ENCODE measurements around the gene HOXC5.

The HOXC5 gene

DNA sequence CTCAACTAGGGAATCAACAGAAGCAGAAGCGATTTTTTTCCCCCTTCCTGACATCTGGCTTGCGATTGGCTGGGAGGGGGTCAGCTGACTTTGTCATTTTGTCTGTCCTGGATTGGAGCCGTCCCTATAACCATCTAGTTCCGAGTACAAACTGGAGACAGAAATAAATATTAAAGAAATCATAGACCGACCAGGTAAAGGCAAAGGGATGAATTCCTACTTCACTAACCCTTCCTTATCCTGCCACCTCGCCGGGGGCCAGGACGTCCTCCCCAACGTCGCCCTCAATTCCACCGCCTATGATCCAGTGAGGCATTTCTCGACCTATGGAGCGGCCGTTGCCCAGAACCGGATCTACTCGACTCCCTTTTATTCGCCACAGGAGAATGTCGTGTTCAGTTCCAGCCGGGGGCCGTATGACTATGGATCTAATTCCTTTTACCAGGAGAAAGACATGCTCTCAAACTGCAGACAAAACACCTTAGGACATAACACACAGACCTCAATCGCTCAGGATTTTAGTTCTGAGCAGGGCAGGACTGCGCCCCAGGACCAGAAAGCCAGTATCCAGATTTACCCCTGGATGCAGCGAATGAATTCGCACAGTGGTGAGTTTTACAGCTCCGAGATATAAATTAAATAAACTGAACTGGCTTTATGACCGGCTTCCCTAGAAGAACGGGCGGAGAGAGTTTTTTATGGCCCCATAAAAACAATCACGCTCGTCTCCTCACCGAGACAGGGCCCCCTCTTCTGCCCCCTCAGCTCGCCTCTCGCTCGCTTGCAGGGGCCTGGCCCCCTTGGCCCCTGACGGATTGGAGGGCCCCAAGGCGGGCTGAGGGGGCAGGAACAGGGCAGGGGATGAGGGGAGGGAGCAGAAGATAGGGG is 4.3 kb upstream of the HOXC5 start, which contains the start of gene HOXC6:
Gene HOXC6 (plus strand): TSS at position 127 of the 888 bp plus-strand sequence. CDS start 82 bp downstream, at position 209.
- DNase-seq (ENCODE audit: low read depth) = no peak
- peak within 1 kb of the TSS; percentile 60 for H3K4me3 ChIP-seq (ENCODE audit: low read depth, low read length)
- TF ChIP-seq, protein P1, sequence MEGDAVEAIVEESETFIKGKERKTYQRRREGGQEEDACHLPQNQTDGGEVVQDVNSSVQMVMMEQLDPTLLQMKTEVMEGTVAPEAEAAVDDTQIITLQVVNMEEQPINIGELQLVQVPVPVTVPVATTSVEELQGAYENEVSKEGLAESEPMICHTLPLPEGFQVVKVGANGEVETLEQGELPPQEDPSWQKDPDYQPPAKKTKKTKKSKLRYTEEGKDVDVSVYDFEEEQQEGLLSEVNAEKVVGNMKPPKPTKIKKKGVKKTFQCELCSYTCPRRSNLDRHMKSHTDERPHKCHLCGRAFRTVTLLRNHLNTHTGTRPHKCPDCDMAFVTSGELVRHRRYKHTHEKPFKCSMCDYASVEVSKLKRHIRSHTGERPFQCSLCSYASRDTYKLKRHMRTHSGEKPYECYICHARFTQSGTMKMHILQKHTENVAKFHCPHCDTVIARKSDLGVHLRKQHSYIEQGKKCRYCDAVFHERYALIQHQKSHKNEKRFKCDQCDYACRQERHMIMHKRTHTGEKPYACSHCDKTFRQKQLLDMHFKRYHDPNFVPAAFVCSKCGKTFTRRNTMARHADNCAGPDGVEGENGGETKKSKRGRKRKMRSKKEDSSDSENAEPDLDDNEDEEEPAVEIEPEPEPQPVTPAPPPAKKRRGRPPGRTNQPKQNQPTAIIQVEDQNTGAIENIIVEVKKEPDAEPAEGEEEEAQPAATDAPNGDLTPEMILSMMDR (IDR thresholded peaks at IDR 0.05; ENCODE audit: control insufficient read depth, extremely low read depth, insufficient read depth) = no peak

DNA sequence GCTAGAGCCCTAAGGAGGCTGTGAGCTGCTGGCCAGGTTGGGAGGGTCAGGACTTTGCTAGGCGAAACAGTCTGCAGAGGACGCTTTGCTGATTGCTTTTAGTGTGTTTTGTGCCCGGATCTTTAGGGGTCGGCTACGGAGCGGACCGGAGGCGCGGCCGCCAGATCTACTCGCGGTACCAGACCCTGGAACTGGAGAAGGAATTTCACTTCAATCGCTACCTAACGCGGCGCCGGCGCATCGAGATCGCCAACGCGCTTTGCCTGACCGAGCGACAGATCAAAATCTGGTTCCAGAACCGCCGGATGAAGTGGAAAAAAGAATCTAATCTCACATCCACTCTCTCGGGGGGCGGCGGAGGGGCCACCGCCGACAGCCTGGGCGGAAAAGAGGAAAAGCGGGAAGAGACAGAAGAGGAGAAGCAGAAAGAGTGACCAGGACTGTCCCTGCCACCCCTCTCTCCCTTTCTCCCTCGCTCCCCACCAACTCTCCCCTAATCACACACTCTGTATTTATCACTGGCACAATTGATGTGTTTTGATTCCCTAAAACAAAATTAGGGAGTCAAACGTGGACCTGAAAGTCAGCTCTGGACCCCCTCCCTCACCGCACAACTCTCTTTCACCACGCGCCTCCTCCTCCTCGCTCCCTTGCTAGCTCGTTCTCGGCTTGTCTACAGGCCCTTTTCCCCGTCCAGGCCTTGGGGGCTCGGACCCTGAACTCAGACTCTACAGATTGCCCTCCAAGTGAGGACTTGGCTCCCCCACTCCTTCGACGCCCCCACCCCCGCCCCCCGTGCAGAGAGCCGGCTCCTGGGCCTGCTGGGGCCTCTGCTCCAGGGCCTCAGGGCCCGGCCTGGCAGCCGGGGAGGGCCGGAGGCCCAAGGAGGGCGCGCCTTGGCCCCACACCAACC is 3.1 kb upstream of the HOXC5 start:
- DNase-seq (ENCODE audit: low read depth) = no peak
- no peak overlapping the region for H3K4me3 ChIP-seq (ENCODE audit: low read depth, low read length)
- TF ChIP-seq, protein P1 (IDR thresholded peaks at IDR 0.05; ENCODE audit: control insufficient read depth, extremely low read depth, insufficient read depth) = no peak

DNA sequence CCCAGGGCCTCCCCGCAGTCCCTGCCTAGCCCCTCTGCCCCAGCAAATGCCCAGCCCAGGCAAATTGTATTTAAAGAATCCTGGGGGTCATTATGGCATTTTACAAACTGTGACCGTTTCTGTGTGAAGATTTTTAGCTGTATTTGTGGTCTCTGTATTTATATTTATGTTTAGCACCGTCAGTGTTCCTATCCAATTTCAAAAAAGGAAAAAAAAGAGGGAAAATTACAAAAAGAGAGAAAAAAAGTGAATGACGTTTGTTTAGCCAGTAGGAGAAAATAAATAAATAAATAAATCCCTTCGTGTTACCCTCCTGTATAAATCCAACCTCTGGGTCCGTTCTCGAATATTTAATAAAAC is 2.4 kb upstream of the HOXC5 start:
- no peak overlapping the region for H3K4me3 ChIP-seq (ENCODE audit: low read depth, low read length)
- TF ChIP-seq, protein P1 (IDR thresholded peaks at IDR 0.05; ENCODE audit: control insufficient read depth, extremely low read depth, insufficient read depth) = no peak
- no peak for DNase-seq (ENCODE audit: low read depth)

DNA sequence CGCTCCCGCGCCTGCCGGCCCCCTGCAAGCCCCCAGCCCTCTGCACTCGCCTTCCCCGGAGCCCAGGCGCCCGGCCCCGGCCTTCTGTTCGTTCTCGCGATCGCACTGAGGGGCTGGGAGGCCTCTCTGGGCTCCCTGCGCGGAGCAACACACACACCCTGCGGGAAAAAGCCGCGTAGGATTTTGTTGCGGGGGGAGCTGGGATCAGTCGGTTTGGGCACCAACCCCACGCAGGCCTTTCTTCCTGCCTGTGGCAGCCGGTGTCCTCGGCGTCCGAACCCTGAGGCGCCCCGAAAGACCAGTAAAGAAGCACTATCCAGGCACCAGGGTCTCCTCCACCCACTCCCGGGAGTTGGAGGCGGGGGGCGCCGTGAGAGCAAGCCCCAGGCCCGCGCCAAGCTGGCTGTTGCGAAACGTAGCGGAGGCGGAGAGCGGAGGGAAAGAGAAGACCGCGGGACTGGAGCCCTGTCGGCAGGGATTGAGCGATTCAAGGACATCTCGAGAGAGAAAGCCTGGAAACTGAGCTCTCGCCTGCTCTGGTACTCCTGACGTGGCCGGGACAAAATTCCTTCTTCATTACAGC is 1.9 kb upstream of the HOXC5 start:
- no peak for DNase-seq (ENCODE audit: low read depth)
- TF ChIP-seq, protein P1 (IDR thresholded peaks at IDR 0.05; ENCODE audit: control insufficient read depth, extremely low read depth, insufficient read depth) = no peak
- H3K4me3 ChIP-seq (ENCODE audit: low read depth, low read length) = no peak overlapping the region

DNA sequence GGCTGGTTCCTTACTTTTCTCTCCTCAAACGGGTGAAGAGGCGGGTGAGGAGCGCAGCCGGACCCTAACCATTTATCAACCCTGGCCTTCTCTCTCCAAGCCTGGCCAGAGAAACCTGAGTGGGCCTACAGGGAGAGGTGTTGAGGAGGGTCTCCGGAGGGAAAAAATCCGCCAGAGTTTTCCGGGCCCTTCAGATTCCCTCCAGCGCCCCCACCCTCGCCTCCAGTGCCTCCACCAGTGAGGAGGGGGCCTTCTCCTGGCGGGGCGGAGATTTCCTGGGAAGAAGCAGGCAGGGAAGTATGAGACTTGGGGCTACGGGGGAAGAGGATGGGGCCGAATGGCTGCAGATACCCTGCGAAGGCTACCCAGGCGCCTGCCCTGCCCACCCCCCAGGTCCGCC is 1.4 kb upstream of the HOXC5 start:
- TF ChIP-seq, protein P1 (IDR thresholded peaks at IDR 0.05; ENCODE audit: control insufficient read depth, extremely low read depth, insufficient read depth) = no peak
- no peak overlapping the region for H3K4me3 ChIP-seq (ENCODE audit: low read depth, low read length)
- DNase-seq (ENCODE audit: low read depth) = no peak

DNA sequence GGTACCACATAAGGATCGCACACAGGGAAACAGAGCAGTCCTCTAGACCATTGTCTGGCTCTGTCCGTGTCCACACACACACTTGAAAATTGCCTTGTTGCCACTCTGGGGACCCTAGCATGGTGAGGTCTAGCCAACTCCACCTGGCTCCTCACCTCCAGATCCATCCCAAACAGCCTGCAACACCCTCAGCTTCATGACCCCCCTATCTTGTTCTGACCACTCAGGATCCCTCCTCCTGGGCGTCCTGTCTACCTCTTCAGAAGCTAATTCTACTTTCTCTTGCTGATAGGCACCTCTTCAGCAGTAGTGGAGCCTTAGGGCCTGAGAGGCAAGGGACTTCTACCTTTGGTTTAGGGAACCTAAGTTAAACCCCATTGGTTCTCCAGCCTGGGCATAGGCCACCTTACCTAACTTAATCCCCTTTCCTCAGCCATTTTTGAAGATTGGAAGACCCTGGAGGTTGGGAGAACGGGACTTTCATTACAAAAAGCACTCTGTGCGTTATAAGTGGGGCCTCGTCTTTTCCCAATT is 697 bp upstream of the HOXC5 start:
- TF ChIP-seq, protein P1 (IDR thresholded peaks at IDR 0.05; ENCODE audit: control insufficient read depth, extremely low read depth, insufficient read depth) = 0 out of 2 replicates have a peak, but pooled peaks have one; percentile 1
- DNase-seq (ENCODE audit: low read depth) = no peak

More for the DNA sequence above, 697 bp upstream of the HOXC5 start:
- no peak overlapping the region for H3K4me3 ChIP-seq (ENCODE audit: low read depth, low read length)
